Inferior parietal cortex (tissue), 1 donor: ENCODE results near the gene OPCML.

ENCODE experiments used
- DNase-seq: peaks from one replicate; pipeline ENCODE4 v3.0.0-alpha.2; 2016; ENCODE audit errors: extremely low spot score

The OPCML gene

DNA sequence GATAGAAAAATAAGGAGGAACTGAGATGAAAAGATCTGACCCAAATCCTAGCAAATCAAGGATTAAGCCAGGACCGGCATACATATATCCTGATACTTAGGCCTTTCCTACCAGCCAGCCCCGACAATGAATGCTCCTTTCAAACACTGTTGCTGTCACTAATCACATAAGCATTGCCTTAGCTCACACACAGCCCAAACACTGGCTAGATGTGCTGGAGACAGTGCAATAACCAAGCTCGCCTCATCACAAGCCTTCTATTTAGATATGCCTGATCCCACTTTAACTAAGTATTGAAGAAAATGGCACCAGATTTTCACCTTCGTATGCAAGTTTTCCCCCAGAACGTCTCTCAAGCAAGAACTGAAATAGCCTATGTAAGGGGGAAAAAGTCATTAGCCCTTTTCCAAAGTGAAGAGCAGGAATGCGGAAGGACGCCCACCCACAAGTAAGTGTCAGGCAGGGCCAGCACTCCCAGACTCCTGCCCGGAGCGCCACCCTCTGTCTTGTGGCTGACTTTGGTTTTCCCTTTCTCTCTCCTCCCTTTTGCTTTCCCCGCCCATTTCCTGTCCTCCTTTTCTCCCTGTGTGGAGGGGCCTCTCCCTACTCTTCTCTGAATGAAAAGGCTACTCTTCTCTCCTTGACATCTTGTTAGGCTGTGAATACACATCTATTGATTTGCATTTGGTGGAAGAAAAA lies 8.9 kb upstream of the OPCML start:
- no peak for DNase-seq

DNA sequence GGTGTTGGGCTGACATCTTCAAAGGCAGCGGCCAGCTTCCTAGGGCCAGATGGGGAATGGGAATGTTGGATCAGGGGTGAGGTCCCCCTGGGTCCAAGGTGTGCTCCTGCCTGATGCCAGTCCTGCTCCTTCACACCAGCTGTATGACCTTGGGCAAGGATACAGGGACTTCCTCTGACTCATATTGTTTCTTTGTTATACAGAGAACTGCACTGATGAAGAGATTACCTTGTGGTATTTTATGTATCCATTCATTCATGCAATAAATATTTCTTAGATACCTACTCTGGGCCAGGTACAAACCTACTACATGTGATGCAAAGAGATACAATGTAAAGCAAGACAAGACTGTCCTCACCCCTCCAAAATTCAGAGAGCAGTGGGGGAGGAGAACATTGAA lies 3.9 kb upstream of the OPCML start:
- no peak for DNase-seq

DNA sequence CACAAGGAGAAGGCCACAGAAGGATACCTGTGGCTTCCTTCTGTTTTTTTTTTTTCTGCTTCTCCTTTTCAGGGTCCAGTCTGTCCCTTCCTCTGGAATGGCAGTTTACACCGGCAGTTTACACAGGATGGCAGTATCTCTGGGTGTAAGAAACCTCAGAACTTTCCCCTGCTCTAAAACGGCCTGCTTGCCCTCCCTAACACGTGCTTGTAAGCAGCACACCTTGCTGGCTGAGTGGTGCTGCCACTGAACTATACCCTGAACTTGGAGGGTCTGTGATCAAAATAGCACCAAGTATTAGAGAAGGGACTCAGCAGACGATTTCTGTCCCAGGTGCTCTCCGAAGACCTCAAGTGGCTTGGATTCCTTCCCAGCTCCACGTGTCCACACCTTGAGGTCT lies 904 bp upstream of the OPCML start:
- DNase-seq: no peak

DNA sequence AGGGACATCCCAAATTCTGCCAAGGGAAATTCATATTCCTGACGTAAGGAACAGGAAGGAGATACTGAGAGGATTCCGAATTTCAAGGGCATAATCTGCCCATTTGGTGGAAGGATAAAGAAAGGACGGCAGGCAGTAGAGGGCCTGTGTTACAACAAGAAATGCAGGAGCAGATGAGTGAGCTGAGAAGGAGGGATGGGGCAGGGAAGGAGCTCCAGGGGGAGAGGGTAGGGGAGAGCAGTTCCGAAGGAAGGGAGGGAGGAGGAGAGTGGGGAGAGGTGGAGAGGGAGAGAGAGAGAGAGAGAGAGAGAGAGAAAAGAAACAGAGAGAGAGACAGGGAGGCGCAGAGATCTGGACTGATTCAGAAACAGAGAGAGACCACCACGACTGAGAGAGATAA lies 843 bp downstream of the OPCML start:
- DNase-seq: no peak

DNA sequence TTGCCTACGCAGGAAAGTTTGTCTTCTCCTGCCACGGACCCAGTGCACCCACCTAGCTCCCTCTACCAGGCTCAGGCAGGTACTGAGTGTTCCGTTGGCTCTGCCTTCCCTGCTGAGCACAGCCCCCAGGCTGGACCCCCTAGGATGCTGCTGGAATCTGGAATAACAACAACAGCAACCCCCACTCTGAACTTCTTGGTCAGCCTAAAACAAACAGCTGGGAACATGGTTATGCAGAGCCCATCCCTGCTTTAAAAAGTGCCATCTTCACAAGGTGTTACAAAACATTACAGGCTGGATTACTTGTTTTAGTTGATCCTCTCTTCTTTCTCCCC lies 1.8 kb downstream of the OPCML start:
- no peak for DNase-seq

DNA sequence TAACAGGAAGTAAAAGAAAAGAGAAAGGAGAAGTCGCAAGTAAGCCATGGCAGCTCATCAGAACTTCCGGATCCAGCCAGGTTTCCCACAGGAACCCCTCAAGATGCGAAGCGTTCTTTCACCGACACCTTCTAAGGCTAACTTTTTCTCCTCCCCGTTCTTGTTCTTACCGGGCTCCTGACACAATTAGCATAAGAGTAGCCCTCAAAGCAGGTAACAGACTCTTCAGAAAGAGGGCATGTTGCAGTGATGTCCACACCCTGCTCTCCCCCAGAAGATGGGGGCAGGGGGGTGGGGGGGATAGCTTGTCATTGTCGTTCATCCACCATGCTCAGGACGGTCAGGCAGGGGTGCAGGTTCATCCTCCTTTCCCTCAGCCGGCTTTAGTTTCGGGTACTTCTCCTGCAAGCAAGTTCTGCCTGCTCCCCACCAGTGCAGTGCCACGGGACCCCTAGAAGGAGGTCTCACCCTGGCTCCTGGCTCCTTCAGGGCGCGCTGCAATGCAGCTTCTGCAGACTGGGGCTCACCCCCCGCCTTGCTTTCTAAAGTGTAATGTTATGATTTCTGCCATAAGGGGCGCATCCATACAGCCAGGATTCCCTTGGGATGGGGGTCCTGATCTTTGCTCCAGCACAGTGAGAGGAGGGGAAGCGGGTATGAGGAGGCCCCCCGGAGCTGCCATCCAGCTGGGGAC lies 2.3 kb downstream of the OPCML start:
- DNase-seq: no peak

DNA sequence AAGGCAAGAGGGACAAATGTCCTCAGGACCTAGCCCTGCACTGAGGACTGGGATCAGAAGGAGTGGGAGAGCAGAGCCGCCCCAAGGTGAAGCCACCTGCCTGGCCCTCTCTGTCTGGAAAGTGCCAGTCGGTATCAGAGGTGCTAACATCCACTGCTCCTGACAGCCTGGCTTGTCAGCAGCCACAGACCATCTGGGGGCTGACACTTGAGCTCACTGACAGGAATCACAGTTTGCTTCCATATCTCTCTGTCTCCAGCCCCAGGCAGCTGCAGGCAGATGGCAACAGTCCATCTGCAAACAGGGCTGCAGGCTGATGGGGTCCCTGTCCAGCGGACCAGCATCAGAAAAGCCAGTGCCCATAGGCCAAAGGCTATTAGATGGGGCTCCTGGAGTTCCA lies 5.5 kb downstream of the OPCML start:
- DNase-seq: no peak

DNA sequence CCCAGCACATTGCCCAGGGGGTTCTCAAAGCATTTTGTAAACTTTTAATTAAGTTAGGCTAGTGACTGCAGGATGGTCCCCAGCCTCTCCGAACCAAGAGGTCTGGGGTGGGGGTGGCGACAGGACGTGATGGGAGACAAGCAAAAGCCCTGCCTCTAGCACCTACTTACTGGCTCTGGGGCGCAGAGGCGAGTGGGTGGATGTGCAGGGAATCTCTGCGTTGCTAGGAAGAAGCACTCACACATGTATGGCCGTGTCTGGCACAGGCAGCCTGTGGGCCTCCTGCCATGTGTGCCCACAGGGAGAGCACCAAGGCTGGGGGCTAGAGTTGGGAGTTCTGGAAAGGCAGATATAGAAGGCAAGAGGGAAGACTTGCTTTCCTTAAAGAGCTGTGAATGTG lies 6.3 kb downstream of the OPCML start:
- no peak for DNase-seq

DNA sequence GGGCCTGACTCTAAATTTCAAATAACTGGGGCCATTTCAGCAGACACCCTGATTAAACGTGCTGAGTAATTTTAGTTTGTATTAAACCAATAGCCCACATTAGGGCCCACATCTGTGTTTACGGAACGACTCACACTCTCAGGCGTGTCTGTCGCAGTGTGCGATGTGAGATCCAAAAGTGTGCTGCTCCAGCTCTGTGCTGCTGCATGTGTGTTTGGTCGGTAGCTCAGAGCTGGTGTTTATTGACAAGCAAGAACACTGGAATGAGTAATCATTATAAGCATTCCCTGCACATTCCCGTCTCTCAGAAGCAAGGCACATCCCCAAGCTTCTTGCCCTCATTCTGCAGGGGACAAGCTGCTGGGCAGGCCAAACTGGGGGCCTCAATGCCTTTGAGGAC lies 7.8 kb downstream of the OPCML start:
- no peak for DNase-seq

DNA sequence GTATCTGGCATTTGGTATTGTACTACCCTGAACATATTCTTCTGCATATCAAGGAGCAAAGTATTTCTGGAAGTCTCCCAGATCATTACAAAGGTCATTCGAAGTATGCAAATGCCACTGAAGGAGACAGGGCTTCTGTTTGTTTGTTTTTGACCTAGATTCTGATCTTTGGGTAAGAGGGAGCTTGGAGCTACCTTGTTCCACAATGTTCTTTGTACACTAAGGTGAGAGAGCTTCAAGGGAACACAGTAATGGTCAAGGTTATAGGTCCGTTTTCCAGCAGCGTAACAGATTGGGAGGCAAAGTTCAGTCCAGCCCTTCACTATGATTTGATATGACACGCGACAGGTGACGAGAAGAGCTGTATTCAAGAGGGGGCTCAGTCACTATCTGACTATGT lies 10.0 kb downstream of the OPCML start:
- no peak for DNase-seq

DNA sequence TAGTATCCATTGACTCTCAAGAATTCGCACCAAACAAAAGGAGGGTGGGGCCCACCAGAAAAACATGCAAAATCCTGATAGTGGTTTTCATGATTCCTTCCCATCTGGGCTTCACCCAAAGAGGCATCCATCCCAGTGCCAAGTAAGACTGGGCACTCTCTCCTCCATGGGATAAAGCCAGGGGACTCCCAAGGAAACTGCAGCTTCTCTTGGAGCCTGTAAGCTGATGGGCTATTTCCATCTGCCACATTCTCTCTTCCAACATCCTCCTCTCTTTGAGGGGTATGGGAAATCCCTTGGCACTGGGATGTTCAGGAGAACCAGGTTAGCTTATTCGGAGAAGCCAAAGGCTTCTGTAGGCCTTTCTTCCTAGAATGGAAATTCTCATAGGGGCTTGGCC lies 10.8 kb downstream of the OPCML start:
- DNase-seq: no peak

DNA sequence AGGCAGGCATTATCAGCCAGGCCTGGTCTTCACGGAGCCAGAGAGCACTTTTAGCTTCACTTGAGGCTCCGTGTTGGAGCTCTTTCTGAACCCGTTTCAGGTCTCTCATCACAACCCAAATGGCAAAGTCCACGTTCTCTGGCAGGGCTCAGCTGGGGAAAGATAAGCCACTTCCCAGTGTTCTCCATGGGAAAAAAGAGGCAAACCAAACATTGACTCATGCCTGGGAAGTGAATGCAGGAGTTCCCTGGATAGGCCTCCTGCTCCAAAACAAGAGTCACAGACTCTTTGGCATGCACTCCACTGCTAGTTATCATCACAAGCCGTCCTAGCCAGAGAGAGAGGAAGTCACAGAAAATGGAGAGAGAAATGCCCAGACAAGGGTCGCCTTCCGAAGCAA lies 11.6 kb downstream of the OPCML start:
- no peak for DNase-seq

DNA sequence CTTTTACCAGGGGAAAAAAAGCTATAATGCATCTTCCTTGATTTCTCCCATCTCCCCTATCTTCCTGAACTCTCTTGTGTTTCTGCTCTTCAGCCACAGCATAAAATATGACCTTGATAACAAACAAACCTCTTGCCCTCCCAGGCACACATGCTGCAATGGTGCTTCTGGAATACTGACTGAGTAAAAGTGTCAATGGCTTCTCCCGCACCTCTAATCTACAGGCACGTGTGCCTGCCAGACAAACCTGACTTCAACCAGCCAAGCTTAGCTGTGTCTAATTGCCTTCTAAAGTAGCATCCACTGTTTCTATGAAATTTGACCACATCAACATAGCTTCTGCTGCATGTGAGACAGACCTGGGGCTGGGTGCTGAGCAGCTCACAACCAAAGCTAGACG lies 12.7 kb downstream of the OPCML start:
- DNase-seq: no peak

DNA sequence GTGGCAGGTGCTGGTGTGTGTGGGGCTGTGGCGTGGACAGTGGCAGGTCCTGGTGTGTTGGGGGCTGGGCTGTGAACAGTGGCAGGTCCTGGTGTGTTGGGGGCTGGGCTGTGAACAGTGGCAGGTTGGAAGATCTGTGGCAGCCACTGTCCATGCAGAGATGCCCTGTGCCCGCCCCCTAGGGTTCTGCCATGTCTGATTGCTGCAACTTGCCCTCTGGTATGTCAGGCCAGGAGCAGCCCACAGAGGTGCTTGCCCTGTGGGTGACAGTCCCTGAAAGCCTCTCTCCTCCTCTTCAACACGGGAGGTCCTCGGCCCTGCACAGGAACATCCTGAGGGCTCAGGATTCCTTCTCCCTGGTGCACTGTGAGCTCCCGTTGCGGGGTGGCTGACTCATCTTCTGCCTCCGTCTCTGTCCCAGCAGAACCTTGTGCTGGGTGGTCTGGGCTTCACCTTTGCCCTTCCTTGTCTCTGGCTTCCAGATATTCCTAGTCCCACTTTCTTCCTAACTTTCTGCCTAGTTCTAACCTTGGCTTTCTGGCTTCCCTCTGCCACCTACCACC lies 13.5 kb downstream of the OPCML start:
- DNase-seq: no peak

DNA sequence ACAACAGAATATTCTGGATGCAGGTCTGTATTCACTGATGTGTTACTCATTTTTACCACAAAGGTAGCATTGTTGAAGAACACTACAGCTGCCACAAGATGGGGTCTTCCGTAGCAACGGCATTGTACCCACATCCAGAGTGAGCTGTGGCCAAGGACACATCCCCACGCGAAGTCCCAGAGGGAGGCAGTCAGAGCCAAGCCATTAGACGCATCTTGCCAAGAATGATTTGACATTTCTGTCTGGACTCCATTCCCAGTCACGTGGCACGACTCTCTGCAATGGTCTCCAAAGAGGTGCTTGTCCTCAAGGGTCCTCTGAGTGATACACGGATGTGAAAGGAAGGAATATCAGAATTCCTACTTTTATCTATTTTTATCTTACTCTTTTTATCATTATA lies 15.5 kb downstream of the OPCML start:
- no peak for DNase-seq

DNA sequence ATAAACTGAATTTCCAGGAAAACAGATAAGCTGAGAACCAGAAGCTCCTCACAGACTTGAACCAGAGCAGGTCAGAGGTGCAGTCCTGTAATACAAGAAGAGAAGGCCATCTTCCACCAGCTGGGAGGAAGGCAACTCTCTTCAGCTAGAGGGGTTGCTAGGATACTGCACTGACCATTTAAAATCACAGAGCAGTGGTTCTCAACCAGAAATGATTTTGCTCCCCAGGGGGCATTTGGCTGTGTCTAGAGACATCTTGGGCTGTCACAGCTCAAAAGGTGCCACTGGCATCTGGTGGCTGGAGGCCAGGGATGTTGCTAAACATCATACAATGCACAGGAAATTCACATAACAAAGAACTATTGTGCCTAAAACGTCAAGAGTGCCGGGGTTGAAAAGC lies 17.2 kb downstream of the OPCML start:
- DNase-seq: no peak

DNA sequence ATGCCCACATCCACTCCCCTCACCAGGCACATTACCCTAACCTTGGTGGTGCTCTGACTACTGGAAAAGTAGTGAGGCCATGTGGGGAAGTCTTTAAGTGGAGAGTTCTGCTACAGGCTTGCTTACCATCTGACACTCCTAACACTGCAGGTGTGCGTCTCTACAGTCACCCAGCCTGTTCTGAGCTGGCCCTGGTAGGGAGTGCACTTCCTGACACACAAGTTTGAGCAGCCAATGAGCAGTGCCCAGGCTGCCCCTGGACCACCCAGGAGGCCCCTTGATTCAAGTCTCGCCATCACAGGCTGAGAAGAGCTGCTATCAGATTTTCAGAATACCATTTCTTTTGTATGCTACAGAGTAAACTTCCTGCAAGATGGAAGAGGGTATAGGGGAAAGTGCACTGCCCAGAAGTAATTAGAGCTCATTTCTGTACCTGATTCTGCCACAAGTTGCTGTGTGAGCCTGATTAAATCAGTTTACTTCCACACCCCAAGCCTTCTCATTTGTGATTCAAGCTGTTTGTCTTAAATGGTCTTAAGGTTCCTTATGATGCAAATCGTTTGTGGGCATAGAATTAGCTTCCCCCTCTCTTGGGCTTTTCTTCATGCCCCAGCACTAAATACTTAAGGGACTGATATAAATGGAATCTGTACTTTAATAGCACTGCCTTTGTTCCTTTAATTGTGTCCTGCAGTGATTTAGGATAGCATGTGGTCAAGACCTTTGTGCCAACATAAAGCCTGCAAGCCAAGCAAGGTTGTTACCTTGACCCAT lies 22.2 kb downstream of the OPCML start:
- no peak for DNase-seq

DNA sequence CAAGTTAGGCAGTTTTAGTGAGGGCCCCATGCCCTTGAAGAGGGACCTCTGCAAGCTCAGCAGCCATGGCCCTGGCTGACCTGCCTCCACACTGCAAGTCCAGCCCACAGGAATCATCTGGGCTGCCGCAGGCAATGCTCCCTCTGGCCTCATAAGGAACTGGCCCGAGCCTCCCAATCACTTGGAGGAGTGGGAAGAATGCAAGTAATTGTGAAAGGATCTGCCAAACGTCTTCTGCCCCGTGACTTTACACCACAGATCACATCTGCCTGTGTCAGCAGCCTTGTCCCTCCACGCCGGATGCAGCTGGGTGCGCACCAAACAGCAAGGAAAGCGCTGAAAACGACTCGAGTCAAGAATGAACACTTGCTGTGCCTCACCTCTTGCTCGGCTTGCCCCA lies 23.8 kb downstream of the OPCML start:
- DNase-seq: no peak

DNA sequence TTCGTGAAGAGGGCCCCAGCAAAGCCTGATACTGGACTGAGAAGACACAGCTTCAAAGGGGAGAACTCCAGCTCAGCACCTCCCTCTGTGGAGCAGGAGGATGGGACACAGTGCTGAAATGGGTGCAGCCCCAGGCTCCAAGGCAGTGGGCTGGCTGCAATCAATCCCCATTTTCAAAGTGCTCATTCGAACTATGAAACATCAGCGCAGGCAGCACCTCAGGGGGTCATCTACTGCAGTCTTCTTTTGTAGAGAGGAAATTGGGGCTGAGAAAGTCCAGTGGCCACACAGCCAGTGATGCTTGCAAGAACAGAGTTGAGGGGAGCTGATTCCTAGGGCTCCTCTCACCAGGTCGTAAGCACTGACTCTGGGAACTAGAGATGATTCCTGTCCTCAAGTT lies 25.1 kb downstream of the OPCML start:
- DNase-seq: no peak

DNA sequence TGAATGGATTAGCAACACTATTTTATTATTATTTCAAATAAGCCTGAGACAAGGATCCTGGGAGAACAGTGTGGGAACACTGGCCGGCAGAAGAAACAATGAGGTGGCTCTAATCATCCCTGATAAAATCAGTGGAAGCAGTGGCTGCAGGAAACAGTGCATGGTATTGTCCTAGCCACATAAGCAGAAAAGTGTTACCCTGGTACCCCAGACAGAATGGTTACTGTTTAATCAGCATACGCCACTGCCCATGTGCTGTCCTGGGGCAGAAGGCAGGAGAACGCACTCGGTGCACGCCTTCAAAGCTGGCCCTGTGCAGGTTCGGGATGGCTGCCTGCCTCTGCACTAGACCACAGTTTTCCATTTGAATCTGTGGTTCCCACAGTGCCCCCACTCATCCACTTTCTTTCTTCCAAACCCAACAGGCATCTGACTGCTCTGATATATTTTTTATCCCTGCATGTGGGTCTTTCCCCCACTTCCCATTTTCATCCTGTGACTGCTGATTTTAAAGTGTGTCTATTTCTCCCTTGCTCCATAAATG lies 25.7 kb downstream of the OPCML start:
- no peak for DNase-seq

DNA sequence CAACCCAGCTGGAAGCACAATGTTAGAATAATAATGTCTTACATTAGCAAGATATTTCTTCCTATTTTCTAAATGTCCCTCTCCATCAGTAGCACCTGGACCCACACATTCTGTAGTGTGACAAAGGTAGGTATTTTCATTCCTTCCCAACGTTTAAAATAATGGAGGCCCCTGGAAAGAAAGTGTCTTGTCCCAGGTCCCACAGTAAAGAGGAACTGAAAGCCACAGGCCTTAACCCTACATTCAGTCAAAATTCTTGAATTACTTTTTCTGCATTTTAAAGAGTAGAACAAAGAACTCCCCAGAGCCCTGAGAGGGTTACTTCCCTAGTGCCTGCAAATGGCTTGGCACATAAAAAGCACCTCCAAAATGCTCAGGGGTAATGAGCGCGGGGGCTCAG lies 26.3 kb downstream of the OPCML start:
- no peak for DNase-seq

DNA sequence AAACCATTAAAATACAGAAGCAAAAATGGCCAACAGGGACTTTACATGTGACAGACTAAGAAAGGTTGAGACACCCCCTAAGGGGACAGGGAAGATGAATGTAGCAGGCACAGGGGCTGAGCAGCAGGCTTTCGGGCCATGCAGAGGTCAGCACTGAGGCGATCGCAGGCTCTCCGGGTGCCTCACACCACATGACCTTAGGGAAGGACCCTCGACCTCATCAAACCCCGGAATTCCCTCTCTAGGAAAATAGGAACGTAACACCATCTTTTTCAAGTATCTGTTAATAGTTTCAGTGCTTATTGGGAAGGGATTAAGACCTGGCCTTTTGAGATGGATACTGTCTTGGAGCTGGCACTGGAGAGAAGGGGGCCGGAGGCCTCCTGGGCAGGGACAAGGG lies 27.4 kb downstream of the OPCML start:
- DNase-seq: no peak

DNA sequence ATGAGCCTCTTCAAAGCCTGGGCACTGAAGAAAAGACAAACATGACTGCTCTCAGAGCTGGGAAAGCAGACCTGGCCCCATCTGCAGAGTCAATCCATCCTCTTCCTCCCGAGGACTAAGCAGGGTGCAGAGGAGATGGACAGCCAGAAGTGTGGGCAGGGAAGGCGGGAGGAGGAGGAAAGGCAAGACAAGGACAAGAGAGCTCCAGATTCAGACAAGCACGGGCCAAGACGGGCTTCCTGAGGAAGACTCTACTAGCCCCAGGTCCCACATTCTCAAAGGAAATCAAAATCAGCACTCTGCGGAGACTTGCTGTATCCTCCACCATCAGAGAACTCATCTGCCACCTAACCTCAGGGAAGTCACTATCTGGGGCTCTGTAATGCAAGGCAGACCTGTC lies 28.5 kb downstream of the OPCML start:
- DNase-seq: no peak
